ENCODE measurements around the gene AFDN.

AFDN gene

DNA sequence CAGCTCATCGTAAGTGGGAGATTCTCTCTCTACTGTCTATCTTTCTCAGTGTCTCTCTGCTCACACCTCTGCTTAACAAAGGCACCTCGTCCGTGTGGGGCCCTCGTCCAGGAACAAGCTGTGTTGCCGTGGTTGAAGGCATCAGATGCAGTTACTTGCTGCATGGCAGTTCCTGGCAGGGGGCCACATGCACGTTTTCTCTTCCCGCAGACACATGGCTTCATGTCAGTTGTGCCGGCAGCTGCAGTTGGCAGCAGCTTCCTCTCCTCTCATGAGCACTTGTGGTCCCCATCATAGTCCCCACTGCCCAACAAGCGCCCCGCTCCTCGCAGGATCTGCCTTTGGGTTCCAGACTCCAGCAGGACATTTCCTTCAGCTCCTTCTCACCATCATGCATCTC is 7.1 kb upstream of the AFDN start:
- no peak for DNase-seq

DNA sequence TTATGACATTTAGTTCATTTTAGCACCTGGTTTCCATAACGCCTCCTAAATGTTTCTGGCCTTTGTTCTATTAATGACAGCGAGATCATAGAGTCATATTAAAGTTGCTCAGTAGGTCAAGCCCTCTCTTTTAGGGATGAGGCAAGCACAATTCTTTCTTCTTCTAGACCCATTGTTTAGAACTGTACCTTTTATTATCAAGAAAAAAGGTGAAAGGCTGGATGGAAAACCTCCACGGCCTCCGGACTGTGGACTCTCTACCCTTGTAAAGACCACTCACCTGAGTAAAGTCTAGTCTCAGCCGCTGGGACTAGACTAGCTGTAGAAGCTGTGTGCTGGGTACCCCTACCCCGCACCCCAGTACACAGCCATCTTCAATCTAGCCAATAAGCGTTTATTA is 6.0 kb upstream of the AFDN start:
- DNase-seq, result no peak

- DNase-seq, result peak; percentile 45
Measured at GRCh38 chr6:167824591-167825331, 1.9 kb upstream of the AFDN start.

GRCh38 chr6:167825332-167826229 is 1.1 kb upstream of the AFDN start:
- DNase-seq, result peak; percentile 14

- no peak for DNase-seq
Measured at GRCh38 chr6:167826230-167826895, 348 bp upstream of the AFDN start.

GRCh38 chr6:167827583-167828324 is 1.0 kb downstream of the AFDN start:
- peak; percentile 23 for DNase-seq

GRCh38 chr6:167828325-167828956 is 1.7 kb downstream of the AFDN start:
- no peak for DNase-seq

GRCh38 chr6:167829513-167829912 is 2.8 kb downstream of the AFDN start:
- no peak for DNase-seq

DNA sequence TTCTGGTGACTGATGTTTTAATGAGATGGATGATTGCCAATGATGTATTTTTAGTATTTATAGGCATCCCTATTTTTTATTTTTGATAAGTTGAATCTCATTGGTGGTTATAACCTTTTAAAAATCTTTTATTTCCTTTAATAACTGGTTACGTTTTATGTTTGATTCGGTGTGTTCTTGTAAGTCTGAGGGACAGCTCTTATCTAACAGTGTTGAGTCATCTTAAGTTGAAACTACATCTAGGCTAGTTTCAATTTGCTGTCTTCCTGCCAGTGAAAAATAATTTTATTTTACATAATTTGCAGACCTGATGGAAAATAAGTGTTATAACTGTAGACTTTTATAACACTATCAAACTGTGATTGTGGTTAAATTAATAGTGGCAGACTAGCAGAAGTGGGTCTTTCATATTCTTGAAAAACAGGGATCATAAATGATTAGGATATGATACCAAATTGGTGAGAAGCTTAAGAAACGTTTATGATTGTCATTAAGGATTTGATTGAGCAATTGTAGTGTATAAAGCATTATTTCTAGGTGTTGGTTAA is 4.6 kb downstream of the AFDN start:
- peak; percentile 9 for DNase-seq

GRCh38 chr6:167832497-167833395 is 6.0 kb downstream of the AFDN start:
- DNase-seq, result peak; percentile 74

DNA sequence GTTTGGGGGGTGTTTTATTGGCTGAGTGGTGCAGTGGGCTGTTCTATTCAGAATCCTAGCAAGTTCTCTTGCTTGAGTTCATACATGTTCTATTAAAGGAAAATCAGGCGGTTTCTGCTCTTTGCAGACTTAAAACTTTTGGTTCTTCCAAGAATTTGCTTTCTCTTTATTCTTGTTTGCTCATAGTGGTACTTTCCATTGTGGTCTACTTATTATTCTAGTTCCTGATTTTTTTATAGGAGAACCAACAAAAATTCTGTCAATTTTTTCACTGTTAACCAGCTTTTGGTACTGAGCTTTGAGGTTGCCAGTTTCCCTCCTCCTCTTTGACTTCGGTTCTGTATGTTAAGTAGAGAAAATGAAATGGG is 6.7 kb downstream of the AFDN start:
- DNase-seq, result peak; percentile 80

DNA sequence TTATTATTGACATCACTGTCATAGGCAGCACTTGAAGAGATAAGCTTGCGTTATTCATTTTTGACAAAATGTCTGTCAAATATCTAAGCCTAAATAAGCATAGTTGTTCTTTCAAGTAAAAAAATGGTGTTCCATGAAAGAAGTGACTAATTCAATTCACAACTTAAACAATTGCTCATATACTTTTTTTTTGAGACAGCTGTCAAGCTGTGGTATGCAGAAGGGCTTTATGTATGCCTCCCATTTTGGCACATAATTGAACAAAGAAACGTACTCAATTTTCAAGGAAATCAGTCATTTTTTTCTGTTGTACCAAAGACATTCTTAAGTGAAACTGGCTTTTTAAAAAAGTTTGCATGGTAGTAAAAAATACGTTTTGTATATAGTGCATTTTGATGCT is 8.5 kb downstream of the AFDN start:
- DNase-seq, result no peak

DNA sequence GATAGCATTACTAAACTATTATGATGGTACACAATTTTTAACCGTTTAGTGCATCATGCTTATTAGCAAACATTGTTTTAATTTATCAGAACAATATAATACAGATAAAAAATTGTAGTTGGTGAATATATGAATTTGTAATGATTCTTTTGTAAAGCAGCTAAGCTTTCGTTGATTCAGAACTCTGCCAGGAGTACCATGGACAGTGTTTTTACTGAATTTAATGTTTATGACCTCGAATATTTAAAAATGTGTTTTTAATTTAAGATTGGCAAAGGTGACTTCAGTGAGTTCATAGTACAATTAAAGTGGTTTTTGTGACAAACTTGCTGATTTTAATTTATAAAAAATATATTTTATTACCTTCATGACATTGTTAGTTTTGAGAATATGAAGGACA is 10.0 kb downstream of the AFDN start:
- no peak for DNase-seq

- DNase-seq, result no peak
Measured at GRCh38 chr6:167838207-167838748, 11.6 kb downstream of the AFDN start.

DNA sequence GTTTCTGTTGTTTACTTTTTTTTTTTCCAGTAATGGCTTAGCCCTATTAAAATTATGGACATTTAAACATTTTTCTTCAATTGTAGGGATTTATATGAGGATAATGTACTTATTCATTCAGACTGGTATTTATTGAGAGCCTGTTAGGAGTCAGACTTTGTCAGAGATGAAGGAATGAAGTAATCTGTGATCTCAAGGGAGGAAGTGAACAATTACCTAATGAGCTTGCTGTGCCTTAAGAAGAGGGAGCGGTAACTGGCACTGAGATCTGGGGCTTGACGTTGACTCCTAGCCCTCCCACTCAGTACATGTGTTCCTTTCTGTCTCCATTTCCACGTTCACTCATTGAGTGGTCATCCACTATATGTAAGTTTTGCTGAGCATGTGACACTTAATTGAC is 12.6 kb downstream of the AFDN start:
- DNase-seq, result peak; percentile 64

DNA sequence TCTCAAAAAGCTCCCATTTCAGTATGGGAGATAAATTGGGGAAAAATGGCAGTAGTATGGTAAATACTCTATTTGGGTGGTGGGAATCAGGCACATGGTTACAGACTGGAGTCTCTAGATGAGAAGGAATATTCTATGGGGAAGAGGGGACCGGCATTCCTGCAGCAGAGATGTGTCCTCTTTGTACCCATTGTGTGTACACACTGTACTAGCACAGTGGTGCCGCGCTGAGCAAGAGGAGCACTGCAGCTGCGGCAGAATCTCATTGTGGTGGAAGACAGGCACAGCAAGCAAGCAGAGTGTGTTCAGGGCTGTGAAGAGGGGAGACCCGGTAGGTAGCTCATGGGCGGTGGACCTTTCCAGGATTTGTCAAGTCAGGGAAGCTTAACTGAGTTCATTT is 13.0 kb downstream of the AFDN start:
- no peak for DNase-seq

- DNase-seq, result no peak
Measured at GRCh38 chr6:167840160-167840525, 13.4 kb downstream of the AFDN start.

- no peak for DNase-seq
Measured at GRCh38 chr6:167840526-167841179, 13.9 kb downstream of the AFDN start.

GRCh38 chr6:167841981-167842380 is 15.3 kb downstream of the AFDN start:
- DNase-seq, result no peak

- DNase-seq, result no peak
Measured at GRCh38 chr6:167842457-167842856, 15.7 kb downstream of the AFDN start.

Measured in MV-4-11 (cell line).